ENCODE results near the gene LSAMP.

Gene LSAMP

GRCh38 chr3:116302087-116302747 lies 143.1 kb downstream of the LSAMP start:
- H3K36me3 ChIP-seq (replicated peaks; ENCODE audit: low read depth, low read length), result no peaks in the 10 kb centered on the region
- H3K9ac ChIP-seq (ENCODE audit: low read length), result no peak overlapping the region
- no peaks in the 10 kb centered on the region for H3K79me2 ChIP-seq (ENCODE audit: low read length)
- peaks cover 25% of the 10 kb centered on the region for H3K4me1 ChIP-seq (ENCODE audit: low read length)
- TF ChIP-seq CTCF (IDR thresholded peaks at IDR 0.05; ENCODE audit: low read depth, low read length), result no peak
- TF ChIP-seq EZH2phosphoT487 (IDR thresholded peaks at IDR 0.05; ENCODE audit: low read depth), result no peak
- H3K27ac ChIP-seq (ENCODE audit: low read length), result no peak overlapping the region
- no peak overlapping the region for H3K4me2 ChIP-seq (ENCODE audit: low read length)
- H4K20me1 ChIP-seq (ENCODE audit: insufficient read depth, low read length), result no peaks in the 10 kb centered on the region
- no peaks in the 10 kb centered on the region for H3K9me3 ChIP-seq (ENCODE audit: insufficient read depth, low read length)
- no peak overlapping the region for H2AFZ ChIP-seq (ENCODE audit: low read depth, low read length)
- no peaks in the 10 kb centered on the region for H3K27me3 ChIP-seq (ENCODE audit: low read depth, low read length)
- no peak overlapping the region for H3K4me3 ChIP-seq (ENCODE audit: low read length)

GRCh38 chr3:116301422-116301821 lies 143.9 kb downstream of the LSAMP start:
- H3K27me3 ChIP-seq (ENCODE audit: low read depth, low read length), result no peaks in the 10 kb centered on the region
- H4K20me1 ChIP-seq (ENCODE audit: insufficient read depth, low read length), result no peaks in the 10 kb centered on the region
- TF ChIP-seq CTCF (IDR thresholded peaks at IDR 0.05; ENCODE audit: low read depth, low read length) (no peak), EZH2phosphoT487 (IDR thresholded peaks at IDR 0.05; ENCODE audit: low read depth) (no peak)
- H2AFZ ChIP-seq (ENCODE audit: low read depth, low read length), result no peak overlapping the region
- H3K36me3 ChIP-seq (replicated peaks; ENCODE audit: low read depth, low read length), result no peaks in the 10 kb centered on the region
- H3K4me3 ChIP-seq (ENCODE audit: low read length), result no peak overlapping the region
- no peak overlapping the region for H3K9ac ChIP-seq (ENCODE audit: low read length)
- peaks cover 25% of the 10 kb centered on the region for H3K4me1 ChIP-seq (ENCODE audit: low read length)
- no peaks in the 10 kb centered on the region for H3K79me2 ChIP-seq (ENCODE audit: low read length)
- H3K9me3 ChIP-seq (ENCODE audit: insufficient read depth, low read length), result no peaks in the 10 kb centered on the region
- H3K27ac ChIP-seq (ENCODE audit: low read length), result no peak overlapping the region
- H3K4me2 ChIP-seq (ENCODE audit: low read length), result no peak overlapping the region

- Histone ChIP-seq H3K79me2 (ENCODE audit: low read length) (no peaks in the 10 kb centered on the region), H3K4me3 (ENCODE audit: low read length) (no peak overlapping the region; the same call in 1 of the 2 replicates), H3K27me3 (ENCODE audit: low read depth, low read length) (no peaks in the 10 kb centered on the region), H2AFZ (ENCODE audit: low read depth, low read length) (no peak overlapping the region), H3K4me2 (ENCODE audit: low read length) (peak overlapping the region; percentile 59), H3K36me3 (replicated peaks; ENCODE audit: low read depth, low read length) (no peaks in the 10 kb centered on the region), H3K9me3 (ENCODE audit: insufficient read depth, low read length) (no peaks in the 10 kb centered on the region), H4K20me1 (ENCODE audit: insufficient read depth, low read length) (no peaks in the 10 kb centered on the region), H3K9ac (ENCODE audit: low read length) (peak overlapping the region; percentile 22; the same call in 1 of the 2 replicates), H3K4me1 (ENCODE audit: low read length) (peaks cover 25% of the 10 kb centered on the region), H3K27ac (ENCODE audit: low read length) (peak overlapping the region; percentile 52)
- TF ChIP-seq CTCF (IDR thresholded peaks at IDR 0.05; ENCODE audit: low read depth, low read length) (no peak), EZH2phosphoT487 (IDR thresholded peaks at IDR 0.05; ENCODE audit: low read depth) (no peak)
These were observed 145.1 kb downstream of the LSAMP start for GRCh38 chr3:116300226-116300625.

- Histone ChIP-seq H3K27me3 (ENCODE audit: low read depth, low read length) (no peaks in the 10 kb centered on the region), H3K27ac (ENCODE audit: low read length) (peak overlapping the region; percentile 52), H3K79me2 (ENCODE audit: low read length) (no peaks in the 10 kb centered on the region), H3K4me2 (ENCODE audit: low read length) (peak overlapping the region; percentile 59), H3K9me3 (ENCODE audit: insufficient read depth, low read length) (no peaks in the 10 kb centered on the region), H3K4me3 (ENCODE audit: low read length) (peak overlapping the region; percentile 28), H3K9ac (ENCODE audit: low read length) (peak overlapping the region; percentile 22; the same call in 1 of the 2 replicates), H3K4me1 (ENCODE audit: low read length) (peaks cover 25% of the 10 kb centered on the region), H4K20me1 (ENCODE audit: insufficient read depth, low read length) (no peaks in the 10 kb centered on the region), H2AFZ (ENCODE audit: low read depth, low read length) (peak overlapping the region; percentile 33; the same call in 1 of the 2 replicates), H3K36me3 (replicated peaks; ENCODE audit: low read depth, low read length) (no peaks in the 10 kb centered on the region)
- TF ChIP-seq EZH2phosphoT487 (IDR thresholded peaks at IDR 0.05; ENCODE audit: low read depth) (no peak), CTCF (IDR thresholded peaks at IDR 0.05; ENCODE audit: low read depth, low read length) (no peak)
These were observed 145.6 kb downstream of the LSAMP start for GRCh38 chr3:116299646-116300081.
